Left lung (tissue), 10 donors: ENCODE results near the gene IL4I1. TPM values are rescaled to one million over a fixed set of nuclear protein-coding genes. Genes with fewer than 3 reads are reported as not detected.

Source experiments
- ATAC-seq: fragments of 200-7000 bp; cut with Tn5 transposase; one replicate; pipeline ENCODE4 v1.9.1; 2020; ENCODE audit warnings: moderate library complexity
- DNase-seq, 4 donors: peaks; one replicate each; pipeline ENCODE4 v3.0.0-alpha.2; 2013 to 2020
- H3K27ac ChIP-seq, 2 donors: fragments of 200-600 bp; sonication (generic) in 1 of 2; one replicate each; pipeline versions ENCODE4 v1.5.0 to v1.8.0; 2020 to 2021
- H3K27me3 ChIP-seq, 2 donors: fragments of 200-600 bp; sonication (generic) in 1 of 2; one replicate each; pipeline versions ENCODE4 v1.5.0 to v1.8.0; 2020 to 2021
- H3K36me3 ChIP-seq, 2 donors: fragments of 200-600 bp; sonication (generic) in 1 of 2; one replicate each; pipeline versions ENCODE4 v1.5.0 to v1.8.0; 2020 to 2021
- H3K4me1 ChIP-seq, 2 donors: fragments of 200-600 bp; one replicate each; pipeline ENCODE4 v1.8.0; 2021
- H3K4me3 ChIP-seq, 2 donors: fragments of 200-600 bp; sonication (generic) in 1 of 2; one replicate each; pipeline versions ENCODE4 v1.5.0 to v1.8.0; 2020 to 2021; ENCODE audit warnings: mild to moderate bottlenecking in 1 of 2
- H3K9me3 ChIP-seq, 2 donors: fragments of 200-600 bp; sonication (generic) in 1 of 2; one replicate each; pipeline versions ENCODE4 v1.5.0 to v1.8.0; 2020 to 2021
- CTCF ChIP-seq, 2 donors: fragments of 200-600 bp; sonication (generic) in 1 of 2; IDR thresholded peaks; one replicate each; pipeline versions ENCODE4 v1.5.0 to v1.8.0; 2021; ENCODE audit warnings: antibody characterized with exemption in 2 of 2
- intact Hi-C, 2 donors: fragments of 100-400 bp; cut with DNase I; formaldehyde crosslinking; loops; one replicate each; pipeline versions ENCODE4 v1.11.2 to v1.14.2; 2022
- polyA plus RNA-seq, 6 donors: library from polyadenylated mRNA; unstranded; fragments of 120-200 nt; gene quantifications; one replicate each; pipeline ENCODE4 v1.2.1, GENCODE V29; 2013; ENCODE audit not compliant: insufficient read length in 6 of 6
- total RNA-seq, 2 donors: library from RNA; stranded (reverse); fragmentation: NEBNext Ultra II Directional; extraction: Animal tissue kit (Norgen Biotek cat#: 25700); gene quantifications; one replicate each; pipeline ENCODE4 v1.2.1, GENCODE V29; 2021
- donor health status: DM: no; HTN: yes; CAD: no.
- donor health status: DM: no; HTN: no; CAD: no.

Gene IL4I1
- total and polyA plus RNA-seq, 8 donors, result 1.1 to 6.5 (median 1.8) TPM

GRCh38 chr19:49869009-49869483 is 27.6 kb downstream of the IL4I1 start:
- Histone ChIP-seq H3K4me1 (peaks cover 19 to 54% of the 10 kb centered on the region in 2 donors), H3K4me3 (peak overlapping the region; percentile 27 to 63), H3K9me3 (no peaks in the 10 kb centered on the region), H3K27ac (peak overlapping the region; percentile 93 to 97), H3K27me3 (no peaks in the 10 kb centered on the region), H3K36me3 (peaks cover 0 to 34% of the 10 kb centered on the region in 2 donors)
- intact Hi-C loops, result no loop called here
- DNase-seq (peak in 1 of 4 donors; percentile 93), ATAC-seq (peak; percentile 8)
- no peak for TF ChIP-seq CTCF (IDR thresholded peaks at IDR 0.05)

DNA sequence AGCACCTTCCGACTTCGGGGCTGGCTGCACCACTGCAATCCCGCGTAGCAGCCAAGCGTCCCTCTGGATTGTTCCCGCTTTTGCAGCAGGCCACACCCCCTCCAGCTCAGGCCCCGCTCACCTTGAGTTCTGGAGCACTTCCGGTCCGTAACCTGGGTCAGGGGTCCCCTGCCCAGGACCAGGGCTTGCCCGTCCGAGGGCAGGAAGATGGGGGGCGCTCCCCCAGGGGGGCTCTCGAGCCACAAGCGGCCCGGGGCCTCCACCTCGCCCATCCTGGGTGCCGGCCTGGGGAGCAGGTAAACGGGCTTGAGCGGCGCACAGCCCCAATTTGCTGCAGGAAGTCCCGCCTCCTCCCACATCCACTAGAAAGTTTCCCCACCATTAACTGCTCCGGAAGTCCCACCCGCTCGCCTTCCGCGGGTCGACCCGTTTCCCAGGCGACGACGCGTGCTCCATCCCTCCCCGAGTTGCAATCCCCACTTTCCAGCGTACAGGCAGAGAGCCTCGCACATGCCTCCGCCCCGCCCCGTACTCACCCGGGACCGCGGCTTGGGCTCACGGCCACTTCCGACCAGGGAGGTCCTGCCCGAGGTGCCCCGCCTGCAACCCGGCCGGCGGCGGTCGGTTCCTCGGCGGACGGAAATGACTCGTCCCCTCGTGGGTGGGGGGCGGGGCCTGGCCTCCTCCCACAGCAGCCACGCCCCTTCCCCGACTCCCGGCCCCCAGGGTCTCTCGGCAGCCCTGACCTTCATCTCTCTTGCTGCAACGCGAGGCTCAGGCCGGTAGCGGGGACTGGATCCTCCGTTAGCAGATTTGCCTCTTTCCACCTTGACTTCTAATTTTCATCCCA is 29.5 kb downstream of the IL4I1 start, which contains the start of gene PNKP:
PNKP (minus strand) TSS at position 644 of the 850 bp plus-strand sequence; CDS start at position 272, 372 bp downstream.
- intact Hi-C loops, result no loop called here
- Histone ChIP-seq H3K9me3 (no peaks in the 10 kb centered on the region), H3K27me3 (no peaks in the 10 kb centered on the region), H3K27ac (peak within 1 kb of the TSS; percentile 93 to 97), H3K36me3 (peaks cover 0 to 41% of the 10 kb centered on the region in 2 donors), H3K4me1 (peaks cover 19 to 54% of the 10 kb centered on the region in 2 donors), H3K4me3 (peak within 1 kb of the TSS; percentile 61 to 79)
- no peak for TF ChIP-seq CTCF (IDR thresholded peaks at IDR 0.05)
- peak; percentile 91 to 95 (median 94) for DNase-seq
- ATAC-seq, result peak; percentile 71

GRCh38 chr19:49864890-49865289 is 31.8 kb downstream of the IL4I1 start:
- Histone ChIP-seq H3K4me1 (peaks cover 21 to 42% of the 10 kb centered on the region in 2 donors), H3K9me3 (no peaks in the 10 kb centered on the region), H3K27ac (no peak overlapping the region), H3K27me3 (no peaks in the 10 kb centered on the region), H3K36me3 (peaks cover 0 to 52% of the 10 kb centered on the region in 2 donors), H3K4me3 (no peak overlapping the region)
- DNase-seq (no peak), ATAC-seq (no peak)
- intact Hi-C loops, result no loop called here
- TF ChIP-seq CTCF (IDR thresholded peaks at IDR 0.05), result no peak

DNA sequence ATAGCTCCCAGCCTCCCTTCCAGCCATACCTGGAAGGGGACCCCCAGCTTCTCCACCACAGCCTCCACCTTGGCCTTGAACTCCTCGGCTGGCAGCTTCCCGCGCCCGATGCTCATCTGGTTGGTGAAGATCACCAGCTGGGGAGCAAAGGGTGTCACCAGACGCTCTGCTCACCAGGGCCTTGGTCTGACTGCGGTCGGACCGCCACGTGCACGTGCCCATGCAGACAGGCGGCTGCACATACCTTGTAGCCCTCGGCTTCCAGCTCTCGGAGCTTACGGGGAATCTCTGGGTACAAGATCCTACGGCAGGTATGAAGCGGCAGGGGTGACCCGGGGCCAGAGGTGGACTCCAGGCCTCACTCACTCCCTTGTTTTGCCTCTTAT is 32.8 kb downstream of the IL4I1 start:
- DNase-seq, result peak in 2 of 4 donors; percentile 29 to 67
- TF ChIP-seq CTCF (IDR thresholded peaks at IDR 0.05), result no peak
- Histone ChIP-seq H3K4me1 (peaks cover 21 to 37% of the 10 kb centered on the region in 2 donors), H3K27me3 (no peaks in the 10 kb centered on the region), H3K4me3 (no peak overlapping the region), H3K9me3 (no peaks in the 10 kb centered on the region), H3K27ac (no peak overlapping the region), H3K36me3 (peaks cover 0 to 61% of the 10 kb centered on the region in 2 donors)
- no peak for ATAC-seq
- intact Hi-C loops, result no loop called here

DNA sequence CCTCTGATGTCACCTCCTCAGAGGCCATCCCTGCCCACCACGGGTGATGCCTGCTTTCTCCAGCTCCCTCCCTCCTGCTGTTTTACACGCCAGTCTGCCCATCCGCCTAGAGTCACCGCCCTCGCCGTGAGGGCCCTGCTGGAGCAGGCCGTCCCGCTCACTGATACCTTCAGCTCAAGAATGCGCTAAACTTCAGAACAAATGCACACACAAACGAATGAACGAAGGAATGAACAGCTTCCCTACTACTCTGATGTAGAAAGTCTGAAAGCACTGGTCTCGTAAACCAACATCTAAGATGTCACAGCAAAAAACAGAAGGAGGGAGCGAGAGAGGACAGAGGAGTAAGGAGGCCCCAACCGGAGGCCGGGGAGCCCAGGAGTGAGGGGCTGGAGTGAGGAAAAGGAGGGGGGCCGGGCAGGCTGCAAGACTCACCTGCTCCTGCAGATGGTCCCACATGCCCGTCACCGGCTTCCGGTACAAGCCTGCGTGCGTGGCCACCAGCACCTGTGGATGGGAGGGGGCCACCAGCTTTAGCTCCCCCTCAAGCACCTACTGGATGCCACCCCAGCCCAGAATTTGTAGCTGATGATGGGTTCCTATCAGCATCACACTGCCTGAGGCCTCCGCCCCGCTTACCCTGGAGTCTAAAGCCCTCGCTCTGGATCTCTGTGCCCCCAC is 33.3 kb downstream of the IL4I1 start:
- Histone ChIP-seq H3K4me3 (no peak overlapping the region), H3K27me3 (no peaks in the 10 kb centered on the region), H3K4me1 (peaks cover 19 to 32% of the 10 kb centered on the region in 2 donors), H3K36me3 (peaks cover 0 to 67% of the 10 kb centered on the region in 2 donors), H3K9me3 (no peaks in the 10 kb centered on the region), H3K27ac (no peak overlapping the region)
- DNase-seq (peak in 1 of 4 donors; percentile 75), ATAC-seq (no peak)
- intact Hi-C loops, result no loop called here
- no peak for TF ChIP-seq CTCF (IDR thresholded peaks at IDR 0.05)
